Measurements from ENCODE around the gene PDZD8.

DNA sequence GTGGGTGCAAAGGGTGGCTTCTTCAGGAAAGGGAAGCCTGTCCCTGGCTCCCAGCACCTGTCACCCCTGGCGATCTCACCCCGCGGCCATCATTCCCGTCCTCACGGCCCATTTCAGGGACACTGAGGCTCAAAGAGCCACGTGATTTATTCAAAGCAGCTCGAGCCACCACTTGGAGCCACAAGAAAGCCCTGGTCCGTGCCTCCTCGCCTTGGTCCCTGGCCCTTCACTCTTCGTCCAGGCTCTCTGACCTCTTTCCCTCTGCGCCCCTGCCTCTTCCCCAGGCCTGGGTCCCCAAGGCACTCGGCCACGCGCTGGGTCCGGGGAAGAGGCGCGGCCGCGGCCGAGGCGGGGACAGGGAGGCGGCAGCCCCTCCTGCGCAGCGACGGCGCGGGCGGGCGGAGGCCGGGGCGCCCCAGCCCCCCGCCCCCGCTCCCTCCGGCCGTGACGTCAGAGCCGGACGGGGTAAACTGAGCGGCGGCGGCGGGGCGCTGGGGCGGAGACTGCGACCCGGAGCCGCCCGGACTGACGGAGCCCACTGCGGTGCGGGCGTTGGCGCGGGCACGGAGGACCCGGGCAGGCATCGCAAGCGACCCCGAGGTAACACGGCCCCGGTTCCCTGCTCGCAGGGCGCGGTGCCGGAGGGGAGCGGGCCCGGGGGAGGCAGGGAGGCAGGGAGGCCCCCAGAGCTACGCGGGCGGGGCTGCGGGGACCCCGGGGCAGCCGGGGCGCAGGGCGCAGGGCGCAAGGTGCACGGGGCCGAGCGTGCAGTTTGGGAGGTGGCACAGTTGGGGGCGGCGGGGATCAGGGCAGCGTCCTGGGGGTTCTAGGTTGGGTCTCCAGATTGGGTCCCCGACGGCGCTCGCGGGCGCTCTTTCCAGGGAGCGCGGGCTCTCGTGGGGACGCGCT lies 134.4 kb downstream of the PDZD8 start, which contains the start of gene SLC18A2:
- TF ChIP-seq POLR2A (IDR thresholded peaks at IDR 0.05; ENCODE audit: low read depth, low read length) (no peak), CTCF (IDR thresholded peaks at IDR 0.05; ENCODE audit: extremely low read depth in 1 of 2, insufficient read depth in 1 of 2, low read depth in 1 of 2, low read length in 2 of 2) (no peak), JUN (IDR thresholded peaks at IDR 0.05; ENCODE audit: borderline replicate concordance, insufficient read depth, insufficient read length, low read depth) (no peak), POLR2AphosphoS5 (IDR thresholded peaks at IDR 0.05; ENCODE audit: insufficient read depth, low read depth, low read length) (no peak), EZH2 (IDR thresholded peaks at IDR 0.05; ENCODE audit: borderline replicate concordance, low read depth, low read length, severe bottlenecking) (peak; percentile 52), FOS (IDR thresholded peaks at IDR 0.05; ENCODE audit: borderline replicate concordance, insufficient read depth, low read length) (no peak), GATA2 (IDR thresholded peaks at IDR 0.05; ENCODE audit: insufficient read depth, insufficient read length, low read depth, low read length) (no peak)
